Occipital lobe (tissue), 2 donors: ENCODE data around the gene DPYD. TPM values are rescaled to one million over a fixed set of nuclear protein-coding genes. Genes with fewer than 3 reads are reported as not detected.

Source experiments
- DNase-seq: peaks from one replicate; lab custom pipeline; 2025; lab: John Stamatoyannopoulos, UW
- total RNA-seq: library from RNA; depleted of rRNA; stranded (reverse); fragments of >200 nt; gene quantifications from one replicate; pipeline ENCODE4 v1.2.3, GENCODE V29; 2014

Gene DPYD
- total RNA-seq, 1 donor from 2014 or later = 72.1 TPM

GRCh38 chr1:97157991-97158390 lies 762.8 kb downstream of the DPYD start:
- no peak for DNase-seq

GRCh38 chr1:97151651-97152050 lies 769.2 kb downstream of the DPYD start:
- no peak for DNase-seq

GRCh38 chr1:97145321-97145956 lies 775.4 kb downstream of the DPYD start:
- DNase-seq = peak; percentile 27

DNA sequence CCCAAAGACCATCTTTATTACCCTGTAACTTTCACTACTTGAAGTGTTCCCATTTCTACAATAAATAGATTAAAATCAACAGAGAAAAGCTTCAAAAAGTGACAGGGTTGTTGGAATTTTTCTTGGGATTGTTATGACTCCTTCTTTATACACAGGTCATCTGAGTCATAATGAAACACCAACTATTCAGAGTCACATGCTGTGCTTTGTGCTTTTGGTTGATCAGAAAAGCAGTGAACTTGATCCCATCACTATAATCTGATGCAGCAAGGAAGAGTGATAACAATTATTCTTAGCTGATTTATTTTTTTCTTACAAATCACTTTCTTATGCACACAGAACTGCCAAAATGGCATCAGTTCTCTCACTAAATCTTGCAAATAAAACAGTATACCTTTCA lies 776.3 kb downstream of the DPYD start:
- DNase-seq = no peak

DNA sequence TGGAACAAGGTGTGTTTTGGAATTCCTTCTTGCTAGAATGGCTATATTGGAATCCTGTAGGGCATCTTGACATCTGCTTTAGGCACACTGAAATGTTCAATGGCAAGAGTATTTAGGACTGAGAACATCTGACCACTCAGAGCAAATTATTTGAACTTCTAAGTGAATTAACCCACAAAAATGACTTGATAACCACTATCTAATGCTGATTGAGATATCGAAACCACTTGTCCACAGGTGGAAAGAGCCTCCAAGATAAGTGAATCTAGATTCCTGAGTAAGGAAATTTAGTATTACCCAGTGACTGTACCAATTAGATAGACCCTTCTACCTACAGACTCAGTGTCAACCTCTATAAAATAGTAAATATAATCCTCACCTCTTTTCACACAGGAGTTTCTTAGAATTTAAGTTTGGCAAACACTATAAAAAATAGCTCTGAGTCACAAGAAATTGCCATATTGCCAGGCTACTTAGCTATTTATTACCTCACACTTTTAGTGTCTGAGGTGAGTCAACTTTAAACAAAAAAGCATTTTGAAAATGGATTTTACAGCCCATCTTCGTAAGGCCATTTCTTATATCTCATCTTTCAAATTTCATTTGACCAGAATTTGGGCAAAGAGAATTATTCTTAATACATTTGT lies 777.5 kb downstream of the DPYD start:
- no peak for DNase-seq

DNA sequence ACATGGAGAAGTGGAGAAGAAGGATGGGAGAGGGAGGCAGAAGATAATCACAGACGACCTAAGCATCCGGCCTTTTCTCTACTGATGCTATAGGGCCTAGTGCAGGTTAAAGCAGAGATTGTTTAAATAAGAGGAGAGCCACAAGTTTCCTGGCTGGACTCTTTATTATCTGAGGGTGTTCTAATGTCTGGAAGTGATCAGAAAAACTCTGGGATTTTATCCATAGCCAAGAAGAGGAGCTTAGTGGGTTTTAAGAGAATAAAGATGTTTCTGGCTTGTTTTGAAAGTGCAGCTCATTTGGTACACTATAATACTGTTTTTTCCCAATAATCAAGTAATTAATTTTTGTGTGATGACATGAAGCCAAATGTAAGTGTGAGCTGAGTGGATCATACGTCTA lies 780.2 kb downstream of the DPYD start:
- no peak for DNase-seq

DNA sequence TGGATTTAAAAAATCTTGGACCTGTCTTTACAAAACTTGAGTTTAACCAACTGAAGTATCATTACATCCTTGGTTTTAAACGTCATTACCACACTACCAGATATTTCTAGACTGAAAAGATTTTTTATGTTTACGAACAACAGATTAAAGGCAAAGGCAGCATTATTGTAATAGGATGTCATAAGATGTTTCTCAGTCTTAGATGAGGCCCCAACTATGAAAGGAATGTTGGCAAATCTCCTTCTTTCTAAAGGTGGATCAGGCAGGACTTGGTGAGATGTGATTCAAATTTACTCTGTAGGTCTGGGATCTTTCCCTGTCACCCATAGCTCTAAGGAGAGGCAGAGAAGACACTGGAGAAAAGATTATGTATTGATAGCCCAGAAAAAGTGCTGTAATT lies 781.3 kb downstream of the DPYD start:
- DNase-seq = no peak

GRCh38 chr1:97138515-97139032 lies 782.3 kb downstream of the DPYD start:
- no peak for DNase-seq

DNA sequence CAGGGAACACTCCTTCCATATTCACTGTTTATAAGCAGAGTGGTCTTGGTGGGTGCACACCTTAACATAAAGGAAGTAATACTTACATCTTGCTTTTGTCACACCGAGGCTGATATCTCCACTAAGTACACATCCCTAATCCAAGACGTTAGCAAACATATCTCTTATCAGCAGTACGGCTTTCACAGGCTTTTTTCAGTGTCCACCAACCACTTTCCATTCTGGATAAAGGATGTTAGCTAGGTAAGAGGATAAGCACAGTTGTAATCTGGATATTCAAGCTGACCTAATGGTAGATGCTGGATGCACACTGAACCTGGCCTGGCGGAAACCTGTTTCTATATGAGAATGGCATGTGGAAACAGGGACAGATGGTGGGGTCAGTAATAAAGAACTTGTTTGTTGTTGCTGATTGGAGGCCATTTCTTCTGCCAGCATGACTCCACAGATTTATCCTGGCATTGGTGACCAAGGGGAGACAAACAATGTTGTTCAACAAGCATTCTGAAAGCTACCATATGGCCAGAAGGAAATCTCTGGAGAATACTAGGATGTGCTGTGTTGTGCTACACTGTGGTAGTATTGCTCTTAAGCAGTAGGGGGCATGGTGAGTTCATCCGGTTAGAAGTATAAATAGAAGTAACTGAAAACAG lies 782.8 kb downstream of the DPYD start:
- no peak for DNase-seq

DNA sequence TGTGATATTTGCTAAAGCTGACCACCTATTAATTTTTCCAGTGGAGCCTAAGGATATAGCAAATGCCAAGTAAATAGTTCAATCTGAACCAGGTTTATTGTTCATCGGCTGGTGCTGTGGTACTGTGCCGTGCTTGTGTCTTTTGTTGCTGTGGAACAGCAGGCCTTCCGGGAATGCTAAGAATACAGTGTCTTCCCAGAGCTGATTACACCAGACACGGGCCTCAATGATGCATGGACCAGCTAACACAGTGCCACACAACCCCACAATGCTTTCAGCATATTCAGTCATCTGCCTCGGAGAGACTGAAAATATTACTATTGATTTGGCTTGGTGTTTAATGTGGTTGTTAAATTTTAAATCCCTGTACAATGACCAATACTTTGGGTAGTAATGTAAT lies 783.8 kb downstream of the DPYD start:
- DNase-seq = no peak

- no peak for DNase-seq
Measured at GRCh38 chr1:97135972-97136371, 784.9 kb downstream of the DPYD start.

GRCh38 chr1:97128426-97128825 lies 792.4 kb downstream of the DPYD start:
- no peak for DNase-seq

GRCh38 chr1:97123717-97124431 lies 797.0 kb downstream of the DPYD start:
- no peak for DNase-seq

DNA sequence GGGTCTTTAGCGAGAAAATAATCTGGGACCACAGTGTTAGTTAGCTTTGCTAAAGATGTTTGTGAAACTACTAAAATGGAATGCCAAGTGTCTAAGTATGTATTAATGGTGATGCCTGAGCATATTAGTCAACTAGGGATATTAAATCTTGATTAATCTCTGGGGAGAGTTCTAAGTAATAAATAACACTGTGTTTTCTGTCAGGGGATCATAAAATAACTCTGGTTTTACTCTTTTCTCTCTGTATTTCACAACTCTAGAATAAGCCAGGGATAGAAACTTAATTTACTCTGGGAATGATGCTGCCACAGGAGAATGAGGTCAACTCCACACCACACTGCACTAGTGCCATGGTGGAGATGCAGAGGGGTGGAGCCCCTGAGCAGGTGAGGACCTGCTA lies 800.0 kb downstream of the DPYD start:
- DNase-seq = no peak

DNA sequence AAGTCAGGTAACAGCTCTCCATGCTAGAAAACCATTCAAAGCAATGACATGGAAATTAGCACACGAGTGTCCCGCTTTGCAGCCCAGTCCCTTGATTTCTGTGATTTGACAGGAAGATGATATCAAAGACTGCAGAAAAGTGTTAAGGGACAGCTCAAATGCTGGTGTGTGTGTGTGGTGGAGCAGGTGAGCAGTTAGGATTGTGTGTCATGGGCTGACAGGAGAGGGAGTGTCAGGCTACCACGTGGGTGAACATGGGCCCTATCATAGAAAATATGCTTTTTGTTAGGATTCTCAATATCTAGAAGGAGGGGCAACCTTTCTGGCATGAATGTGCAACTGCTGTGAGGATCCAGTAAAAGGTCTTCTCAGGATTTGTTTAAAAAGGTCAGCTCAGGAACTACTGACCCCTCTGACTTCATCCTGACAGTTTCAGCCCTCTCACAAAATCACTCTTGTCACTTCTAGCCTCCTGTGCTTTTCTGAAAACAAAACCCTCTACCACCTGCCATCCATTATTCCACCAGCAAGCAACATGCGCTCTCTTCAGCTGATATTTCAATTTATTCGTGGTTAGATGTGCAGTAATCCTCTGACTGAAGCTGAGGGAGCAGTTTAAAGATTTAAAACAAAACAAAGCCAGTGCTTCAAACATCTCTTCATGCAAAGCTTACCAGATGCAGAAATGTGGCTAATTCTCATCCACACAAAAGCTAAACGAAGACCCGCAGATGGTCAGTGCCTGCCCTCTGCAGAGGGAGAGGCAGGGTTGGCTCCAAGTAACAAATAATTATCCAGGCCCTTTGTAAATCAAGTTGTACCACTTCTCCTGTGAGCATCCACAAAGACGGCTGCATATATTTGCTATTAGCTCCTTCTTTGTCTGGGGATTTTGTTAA lies 801.3 kb downstream of the DPYD start:
- DNase-seq = no peak

DNA sequence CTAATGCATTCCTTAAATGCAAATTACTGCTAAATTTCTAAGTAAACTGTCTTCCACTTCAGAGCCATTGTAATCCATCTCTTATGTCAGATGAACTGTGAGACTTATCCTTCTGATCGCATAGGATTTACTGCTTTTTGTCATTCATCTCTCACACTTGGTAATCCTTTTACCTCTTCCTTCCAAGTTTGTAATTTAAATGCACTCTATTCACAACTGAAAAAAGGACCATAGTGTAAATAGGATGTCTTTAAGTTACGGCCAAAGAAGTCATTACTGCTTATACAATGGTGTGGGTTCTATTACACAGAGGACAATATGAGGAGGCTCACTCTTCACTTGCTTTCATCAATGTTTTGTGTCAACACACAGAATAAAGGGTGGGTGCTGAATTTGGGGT lies 806.0 kb downstream of the DPYD start:
- no peak for DNase-seq

DNA sequence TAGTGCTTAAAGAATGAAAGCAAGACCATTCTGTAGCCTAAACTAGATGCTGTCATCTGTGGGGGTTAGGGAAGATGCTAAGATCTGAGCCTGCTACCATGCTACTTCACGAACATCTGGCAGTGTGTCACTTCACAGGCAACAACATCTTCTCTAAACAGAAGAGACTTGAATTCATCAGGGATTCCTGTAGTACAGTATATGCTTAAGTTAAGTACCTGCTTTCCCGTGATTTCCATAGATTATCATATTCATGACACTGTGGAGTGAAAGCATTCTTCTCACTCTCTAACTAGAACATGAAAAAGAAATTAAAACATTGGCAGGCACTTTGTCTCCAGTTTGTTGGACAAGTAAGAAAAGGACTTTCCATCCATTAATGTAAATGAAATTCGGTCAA lies 808.4 kb downstream of the DPYD start:
- DNase-seq = no peak

DNA sequence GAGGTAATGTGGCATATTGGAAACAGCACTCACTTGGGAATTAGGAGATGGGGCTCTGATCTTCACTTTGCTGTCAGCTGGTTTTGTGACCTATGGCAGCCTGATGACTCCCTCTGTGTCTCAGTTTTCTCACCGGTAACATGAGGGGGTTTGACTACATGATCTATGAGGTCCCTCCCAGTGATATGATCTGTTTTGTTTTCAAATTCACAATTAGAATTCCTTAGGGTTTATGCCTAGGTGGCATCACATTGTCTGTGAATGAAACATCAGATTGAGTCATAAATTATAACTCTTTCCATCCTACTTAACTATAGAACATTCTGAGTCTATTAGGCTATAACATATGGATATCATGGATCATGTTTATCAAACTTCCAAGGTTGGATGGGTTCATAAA lies 812.7 kb downstream of the DPYD start:
- DNase-seq = no peak

DNA sequence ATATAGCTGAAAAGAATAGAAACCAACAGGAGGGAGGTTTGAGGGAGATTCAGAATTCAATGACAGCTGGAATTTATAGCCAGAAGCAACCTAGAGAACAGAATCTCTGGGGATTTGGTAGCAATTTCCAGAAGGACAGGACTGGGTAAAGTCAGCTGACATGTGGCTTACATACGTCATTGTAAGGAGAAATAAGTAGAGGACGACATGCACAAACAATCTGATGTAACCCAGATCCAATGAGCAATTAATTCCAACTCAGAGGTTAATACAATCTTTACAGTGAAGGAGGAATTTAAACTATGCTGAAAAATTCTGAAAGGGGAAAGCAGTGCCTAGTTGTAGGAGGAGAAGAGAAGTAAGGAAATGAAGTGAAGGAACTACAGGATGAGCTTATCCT lies 815.3 kb downstream of the DPYD start:
- no peak for DNase-seq

- DNase-seq = no peak
Measured at GRCh38 chr1:97101509-97101908, 819.3 kb downstream of the DPYD start.

- DNase-seq = no peak
Measured at GRCh38 chr1:97097404-97097925, 823.4 kb downstream of the DPYD start.
